ENCODE results near the gene PTTG1.

Gene PTTG1

DNA sequence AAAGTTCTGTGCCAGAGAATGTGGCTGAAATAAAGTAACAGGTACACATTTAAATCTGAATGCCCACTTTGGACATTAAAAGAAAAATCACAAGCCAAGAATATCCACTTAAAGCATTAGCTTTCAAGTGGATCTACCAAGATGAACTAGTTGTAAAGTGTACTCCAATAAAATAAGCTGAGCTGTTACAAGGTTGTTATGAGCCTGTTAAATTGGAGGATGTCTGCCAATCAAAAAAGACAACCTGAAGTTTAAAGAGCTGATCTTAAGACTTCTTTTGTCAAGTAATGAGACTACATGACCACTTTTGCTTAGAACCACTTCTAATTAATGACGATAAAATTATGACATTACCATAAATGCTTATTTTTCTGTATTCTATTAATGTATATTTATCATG, 24.2 kb upstream of the PTTG1 start:
- Histone ChIP-seq H3K79me2 (ENCODE audit: insufficient read depth, low read length) (peaks cover 36% of the 10 kb centered on the region), H3K9ac (ENCODE audit: low read depth, low read length) (no peak overlapping the region), H3K27me3 (ENCODE audit: insufficient read depth, low read length, poor library complexity) (no peaks in the 10 kb centered on the region), H2AFZ (ENCODE audit: low read depth, low read length) (no peak overlapping the region), H3K4me1 (ENCODE audit: insufficient read depth, low read length) (peaks cover 32% of the 10 kb centered on the region), H3K36me3 (ENCODE audit: insufficient read depth, low read length) (peaks cover 16% of the 10 kb centered on the region; the same call in 1 of the 2 replicates), H3K4me3 (ENCODE audit: low read depth in 1 of 2, low read length in 2 of 2) (no peak overlapping the region), H4K20me1 (ENCODE audit: insufficient read depth, low read length) (no peaks in the 10 kb centered on the region), H3K4me2 (ENCODE audit: insufficient read depth, low read length) (peak overlapping the region; percentile 74; the same call in 1 of the 2 replicates), H3K27ac (ENCODE audit: low read length) (no peak overlapping the region), H3K9me3 (ENCODE audit: insufficient read depth, low read length, severe bottlenecking) (no peaks in the 10 kb centered on the region)
- no peak for ATAC-seq (ENCODE audit: insufficient read depth, low read depth)
- no peak for DNase-seq
- no peak for TF ChIP-seq CTCF (IDR thresholded peaks at IDR 0.05; ENCODE audit: borderline replicate concordance, extremely low read depth, low read length, poor library complexity, severe bottlenecking)
- TF ChIP-seq EZH2 (IDR thresholded peaks at IDR 0.05; ENCODE audit: borderline replicate concordance, low read depth, low read length, severe bottlenecking) = no peak

DNA sequence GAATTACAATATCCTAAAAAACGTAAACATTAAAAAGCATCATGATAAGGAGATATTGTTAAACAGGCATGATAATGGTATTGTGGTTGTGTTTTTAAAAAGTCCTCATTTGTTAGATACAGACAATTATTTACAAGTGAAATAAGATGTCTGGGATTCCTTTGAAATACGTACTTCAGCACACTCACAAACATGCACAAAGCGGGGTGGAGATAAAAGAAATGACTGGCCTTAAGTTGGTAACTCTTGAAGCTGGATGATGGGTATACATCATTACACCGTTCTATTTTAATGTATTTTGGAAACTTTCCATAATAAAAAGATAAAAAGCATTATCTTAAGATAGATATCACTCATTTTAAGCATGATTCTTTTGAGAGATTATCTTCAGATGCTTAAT, 22.8 kb upstream of the PTTG1 start:
- Histone ChIP-seq H3K27me3 (ENCODE audit: insufficient read depth, low read length, poor library complexity) (no peaks in the 10 kb centered on the region), H3K9me3 (ENCODE audit: insufficient read depth, low read length, severe bottlenecking) (no peaks in the 10 kb centered on the region), H3K4me3 (ENCODE audit: low read depth in 1 of 2, low read length in 2 of 2) (peak overlapping the region; percentile 42 to 69; a peak in 3 of 4 replicates), H3K36me3 (ENCODE audit: insufficient read depth, low read length) (peaks cover 25% of the 10 kb centered on the region), H2AFZ (ENCODE audit: low read depth, low read length) (no peak overlapping the region), H3K27ac (ENCODE audit: low read length) (peak overlapping the region; percentile 92), H4K20me1 (ENCODE audit: insufficient read depth, low read length) (no peaks in the 10 kb centered on the region), H3K4me1 (ENCODE audit: insufficient read depth, low read length) (peaks cover 32% of the 10 kb centered on the region), H3K4me2 (ENCODE audit: insufficient read depth, low read length) (peak overlapping the region; percentile 74), H3K79me2 (ENCODE audit: insufficient read depth, low read length) (peaks cover 36% of the 10 kb centered on the region), H3K9ac (ENCODE audit: low read depth, low read length) (peak overlapping the region; percentile 85)
- no peak for TF ChIP-seq EZH2 (IDR thresholded peaks at IDR 0.05; ENCODE audit: borderline replicate concordance, low read depth, low read length, severe bottlenecking)
- TF ChIP-seq CTCF (IDR thresholded peaks at IDR 0.05; ENCODE audit: borderline replicate concordance, extremely low read depth, low read length, poor library complexity, severe bottlenecking) = no peak
- ATAC-seq (ENCODE audit: insufficient read depth, low read depth) (no peak), DNase-seq (no peak)

DNA sequence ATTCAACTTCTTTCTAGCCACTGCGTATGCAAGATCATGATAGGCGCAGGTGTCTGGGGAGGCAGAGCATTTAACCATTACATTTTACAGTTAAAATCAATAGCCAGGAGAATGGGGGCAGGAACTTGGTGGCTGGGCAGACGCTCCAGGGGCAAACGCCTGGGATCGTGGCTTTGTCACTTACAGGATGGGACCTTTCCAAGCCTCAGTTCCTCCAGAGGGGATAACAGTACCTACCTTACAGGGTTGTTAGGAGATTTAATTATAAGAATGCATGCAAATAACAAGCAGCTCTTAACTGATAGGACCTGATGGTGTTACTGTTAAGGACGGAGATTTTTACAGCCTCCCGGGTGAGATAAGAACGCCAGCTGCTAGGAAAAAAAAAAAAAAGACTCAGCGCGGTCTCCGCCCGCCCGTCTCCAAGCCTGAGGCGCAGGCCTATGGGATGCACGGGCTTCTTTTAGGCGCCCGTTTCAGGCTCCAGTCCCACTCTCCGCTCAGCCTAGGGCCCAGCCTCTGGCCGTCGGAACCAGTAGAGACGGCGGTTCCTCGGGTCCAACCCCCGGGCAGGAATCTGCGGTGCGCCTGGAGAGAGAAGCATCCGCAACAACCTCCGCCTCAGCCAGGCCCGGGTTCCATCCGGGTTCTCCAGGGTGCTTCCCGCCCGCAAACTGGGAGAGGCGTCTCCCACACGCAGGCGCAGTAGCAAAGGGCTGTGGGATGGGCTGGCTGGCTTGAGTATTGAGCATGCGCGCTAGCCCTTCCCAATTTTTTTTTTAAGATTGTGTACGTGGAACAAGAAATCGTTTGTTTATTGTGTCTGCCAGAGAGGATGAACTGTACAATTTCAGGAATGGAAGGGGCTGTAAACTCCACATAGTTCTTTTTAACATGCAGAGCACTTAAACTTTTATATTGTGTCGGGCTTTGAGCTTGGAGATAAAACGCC, 22.0 kb upstream of the PTTG1 start, which contains the start of gene FAM200C:
TSS of gene FAM200C (minus strand) at position 653 of the 952 bp plus-strand sequence. CDS start 4,564 bp downstream, outside the sequence.
- no peaks in the 10 kb centered on the region for H3K9me3 ChIP-seq (ENCODE audit: insufficient read depth, low read length, severe bottlenecking)
- H3K27me3 ChIP-seq (ENCODE audit: insufficient read depth, low read length, poor library complexity) = no peaks in the 10 kb centered on the region
- H3K79me2 ChIP-seq (ENCODE audit: insufficient read depth, low read length) = peaks cover 36% of the 10 kb centered on the region
- H3K27ac ChIP-seq (ENCODE audit: low read length) = peak within 1 kb of the TSS; percentile 92
- peak within 1 kb of the TSS; percentile 74 for H3K4me2 ChIP-seq (ENCODE audit: insufficient read depth, low read length)
- peaks cover 32% of the 10 kb centered on the region for H3K4me1 ChIP-seq (ENCODE audit: insufficient read depth, low read length)
- DNase-seq = peak; percentile 90
- peak within 1 kb of the TSS; percentile 89 for H2AFZ ChIP-seq (ENCODE audit: low read depth, low read length)
- peak within 1 kb of the TSS; percentile 85 for H3K9ac ChIP-seq (ENCODE audit: low read depth, low read length)
- ATAC-seq (ENCODE audit: insufficient read depth, low read depth) = peak; percentile 91
- TF ChIP-seq CTCF (IDR thresholded peaks at IDR 0.05; ENCODE audit: borderline replicate concordance, extremely low read depth, low read length, poor library complexity, severe bottlenecking) (no peak), EZH2 (IDR thresholded peaks at IDR 0.05; ENCODE audit: borderline replicate concordance, low read depth, low read length, severe bottlenecking) (no peak)
- peaks cover 34% of the 10 kb centered on the region for H3K36me3 ChIP-seq (ENCODE audit: insufficient read depth, low read length)
- no peaks in the 10 kb centered on the region for H4K20me1 ChIP-seq (ENCODE audit: insufficient read depth, low read length)
- peak within 1 kb of the TSS; percentile 42 to 69 for H3K4me3 ChIP-seq (ENCODE audit: low read depth in 1 of 2, low read length in 2 of 2)

Measured in DND-41 (cell line).